HEK293 (cell line): ENCODE results near the gene PLEKHA7.
"Not testable (repeated sequence)": the region's sequence is repeated elsewhere in the genome, so short reads cannot be mapped to it uniquely, and the experiment has no call there.

Source experiments
- CTCF ChIA-PET: fragments of 350-600 bp; formaldehyde crosslinking; extraction: SDS; loops from one replicate; lab custom pipeline; 2021; ENCODE audit warnings: antibody characterized with exemption; lab: Yijun Ruan, JAX
- POLR2A ChIA-PET: fragments of 300-600 bp; formaldehyde crosslinking; extraction: SDS; loops from one replicate; lab custom pipeline; 2020; ENCODE audit warnings: antibody characterized with exemption, inconsistent platforms; lab: Yijun Ruan, JAX
- H3K27ac ChIP-seq: fragments of 200-500 bp; sonication (Bioruptor generic); 2 replicates; pipeline ENCODE4 v1.5.1; 2014; ENCODE audit warnings: low read depth, low read length, control low read depth, inconsistent platforms; ENCODE audit errors: extremely low read depth
- H3K36me3 ChIP-seq, 2 experiments: fragments of 200-500 bp in 1 of 2; sonication (Bioruptor generic) in 1 of 2; 1 replicate in 1 of 2; 2 replicates in 1 of 2; pipeline ENCODE4 v1.5.1; 2014 to 2017; ENCODE audit warnings: inconsistent platforms in 2 of 2, low read length in 2 of 2; ENCODE audit not compliant: control insufficient read depth in 2 of 2, insufficient read depth in 1 of 2
- H3K4me1 ChIP-seq: fragments of 200-500 bp; sonication (Bioruptor generic); 2 replicates; pipeline ENCODE4 v1.5.1; 2014; ENCODE audit warnings: mild to moderate bottlenecking, low read length, inconsistent platforms; ENCODE audit not compliant: control insufficient read depth, insufficient read depth
- H3K4me3 ChIP-seq: 2 replicates; pipeline ENCODE4 v1.5.1; 2011; ENCODE audit warnings: low read depth, mild to moderate bottlenecking, control low read depth, low read length, moderate library complexity
- H3K9me3 ChIP-seq: fragments of 200-500 bp; sonication (Bioruptor generic); 2 replicates; pipeline ENCODE4 v1.5.1; 2014; ENCODE audit warnings: low read depth, low read length, inconsistent platforms; ENCODE audit not compliant: control insufficient read depth, insufficient read depth
- GLI4 ChIP-seq: fragments of 450-650 bp; formaldehyde crosslinking; IDR thresholded peaks from 2 replicates; pipeline ENCODE4 v1.5.1; 2016; ENCODE audit warnings: missing biosample characterization, missing genetic modification characterization
- GLIS1 ChIP-seq: fragments of 450-650 bp; formaldehyde crosslinking; IDR thresholded peaks from 2 replicates; pipeline ENCODE4 v1.5.1; 2016; ENCODE audit warnings: missing biosample characterization, missing genetic modification characterization
- HIC1 ChIP-seq: fragments of 450-650 bp; formaldehyde crosslinking; IDR thresholded peaks from 2 replicates; pipeline ENCODE4 v1.5.1; 2016; ENCODE audit warnings: missing biosample characterization, missing genetic modification characterization
- REST ChIP-seq: fragments of 450-650 bp; formaldehyde crosslinking; IDR thresholded peaks from 2 replicates; pipeline ENCODE4 v1.5.1; 2016; ENCODE audit warnings: missing biosample characterization, missing genetic modification characterization
- ZBTB10 ChIP-seq: fragments of 450-650 bp; formaldehyde crosslinking; IDR thresholded peaks from 2 replicates; pipeline ENCODE4 v1.5.1; 2016; ENCODE audit warnings: missing biosample characterization, missing genetic modification characterization
- ZBTB49 ChIP-seq: fragments of 450-650 bp; formaldehyde crosslinking; IDR thresholded peaks from 2 replicates; pipeline ENCODE4 v1.5.1; 2016; ENCODE audit warnings: missing biosample characterization, missing genetic modification characterization, low read depth
- ZEB2 ChIP-seq: fragments of 450-650 bp; formaldehyde crosslinking; IDR thresholded peaks from 2 replicates; pipeline ENCODE4 v1.5.1; 2016; ENCODE audit warnings: missing biosample characterization, missing genetic modification characterization
- ZFP3 ChIP-seq: fragments of 450-650 bp; formaldehyde crosslinking; IDR thresholded peaks from 2 replicates; pipeline ENCODE4 v1.5.1; 2016; ENCODE audit warnings: low read depth, missing biosample characterization, missing genetic modification characterization
- ZNF140 ChIP-seq: fragments of 450-650 bp; formaldehyde crosslinking; IDR thresholded peaks from 2 replicates; pipeline ENCODE4 v1.5.1; 2016; ENCODE audit warnings: missing biosample characterization, missing genetic modification characterization
- ZNF146 ChIP-seq: fragments of 450-650 bp; formaldehyde crosslinking; IDR thresholded peaks from 2 replicates; pipeline ENCODE4 v1.5.1; 2016; ENCODE audit warnings: missing biosample characterization, missing genetic modification characterization
- ZNF148 ChIP-seq: fragments of 450-650 bp; formaldehyde crosslinking; IDR thresholded peaks from 2 replicates; pipeline ENCODE4 v1.5.0; 2017; ENCODE audit warnings: missing biosample characterization, missing genetic modification characterization, borderline replicate concordance
- ZNF157 ChIP-seq: fragments of 450-650 bp; formaldehyde crosslinking; IDR thresholded peaks from 2 replicates; pipeline ENCODE4 v1.5.1; 2016; ENCODE audit warnings: missing biosample characterization, missing genetic modification characterization
- ZNF239 ChIP-seq: fragments of 450-650 bp; formaldehyde crosslinking; IDR thresholded peaks from 2 replicates; pipeline ENCODE4 v1.5.1; 2016; ENCODE audit warnings: missing biosample characterization, missing genetic modification characterization
- ZNF624 ChIP-seq: fragments of 450-650 bp; formaldehyde crosslinking; IDR thresholded peaks from 2 replicates; pipeline ENCODE4 v1.5.1; 2017; ENCODE audit warnings: missing biosample characterization, missing genetic modification characterization

PLEKHA7 gene

GRCh38 chr11:16867097-16867496 is 147.1 kb downstream of the PLEKHA7 start:
- H3K4me3 ChIP-seq: no peak overlapping the region
- H3K4me1 ChIP-seq: no peaks in the 10 kb centered on the region
- CTCF ChIA-PET: interaction anchor here (1.9 kb wide), 1 partner anchor 47 kb away, joined by 7 read pairs; no protein-coding TSS in a partner anchor
- H3K36me3 ChIP-seq: peaks cover 0 to 7% of the 10 kb centered on the region in 2 experiments; a peak in 1 of 3 replicates
- no peaks in the 10 kb centered on the region for H3K9me3 ChIP-seq
- POLR2A ChIA-PET: no interaction called here
- no peak overlapping the region for H3K27ac ChIP-seq
- TF ChIP-seq ZNF146 (tag by site-specific recombination) (no peak), ZNF140 (tag by site-specific recombination) (no peak), HIC1 (tag by site-specific recombination) (no peak), ZNF239 (no peak), ZNF148 (tag by site-specific recombination) (no peak), ZBTB49 (tag by site-specific recombination) (no peak), ZNF624 (tag by site-specific recombination) (no peak), REST (tag by site-specific recombination) (no peak), ZEB2 (no peak)

GRCh38 chr11:16864428-16864827 is 149.8 kb downstream of the PLEKHA7 start:
- H3K9me3 ChIP-seq, H3K27ac ChIP-seq, H3K4me3 ChIP-seq, H3K4me1 ChIP-seq, H3K36me3 ChIP-seq: not testable (repeated sequence)
- ChIA-PET CTCF (interaction anchor here (1.5 kb wide), 1 partner anchor 44 kb away, joined by 4 read pairs; no protein-coding TSS in a partner anchor), POLR2A (interaction anchor here (0.9 kb wide), 1 partner anchor 10 kb away, joined by 3 read pairs; no protein-coding TSS in a partner anchor)

GRCh38 chr11:16863389-16863788 is 150.8 kb downstream of the PLEKHA7 start:
- peaks cover 0 to 2% of the 10 kb centered on the region in 2 experiments; a peak in 1 of 3 replicates for H3K36me3 ChIP-seq
- no peak overlapping the region for H3K27ac ChIP-seq
- no peaks in the 10 kb centered on the region for H3K9me3 ChIP-seq
- CTCF ChIA-PET: interaction anchor here (1.1 kb wide), 1 partner anchor 13 kb away, joined by 3 read pairs; no protein-coding TSS in a partner anchor
- no peak overlapping the region for H3K4me3 ChIP-seq
- H3K4me1 ChIP-seq: no peaks in the 10 kb centered on the region
- POLR2A ChIA-PET: interaction anchor here (0.9 kb wide), 1 partner anchor 9 kb away, joined by 3 read pairs; no protein-coding TSS in a partner anchor
- TF ChIP-seq GLI4 (tag by site-specific recombination) (no peak), ZFP3 (tag by site-specific recombination) (no peak), GLIS1 (tag by site-specific recombination) (no peak), ZNF157 (tag by site-specific recombination) (no peak), ZBTB10 (tag by site-specific recombination) (no peak), ZEB2 (no peak)
